M059J (cell line): ENCODE data around the gene KRTAP2-2. TPM values are rescaled to one million over a fixed set of nuclear protein-coding genes. Genes with fewer than 3 reads are reported as not detected.

Experiments used
- DNase-seq: peaks from one replicate; pipeline ENCODE4 v3.0.0-alpha.2; 2012; ENCODE audit warnings: low read depth
- total RNA-seq: library from RNA; depleted of rRNA; stranded (reverse); fragments of >200 nt; shearing (Covaris generic); gene quantifications from 2 replicates; pipeline ENCODE4 v1.2.3, GENCODE V29; 2014; rRNA removed

Gene KRTAP2-2
- total RNA-seq, 1 experiment from 2014 or later = not detected

DNA sequence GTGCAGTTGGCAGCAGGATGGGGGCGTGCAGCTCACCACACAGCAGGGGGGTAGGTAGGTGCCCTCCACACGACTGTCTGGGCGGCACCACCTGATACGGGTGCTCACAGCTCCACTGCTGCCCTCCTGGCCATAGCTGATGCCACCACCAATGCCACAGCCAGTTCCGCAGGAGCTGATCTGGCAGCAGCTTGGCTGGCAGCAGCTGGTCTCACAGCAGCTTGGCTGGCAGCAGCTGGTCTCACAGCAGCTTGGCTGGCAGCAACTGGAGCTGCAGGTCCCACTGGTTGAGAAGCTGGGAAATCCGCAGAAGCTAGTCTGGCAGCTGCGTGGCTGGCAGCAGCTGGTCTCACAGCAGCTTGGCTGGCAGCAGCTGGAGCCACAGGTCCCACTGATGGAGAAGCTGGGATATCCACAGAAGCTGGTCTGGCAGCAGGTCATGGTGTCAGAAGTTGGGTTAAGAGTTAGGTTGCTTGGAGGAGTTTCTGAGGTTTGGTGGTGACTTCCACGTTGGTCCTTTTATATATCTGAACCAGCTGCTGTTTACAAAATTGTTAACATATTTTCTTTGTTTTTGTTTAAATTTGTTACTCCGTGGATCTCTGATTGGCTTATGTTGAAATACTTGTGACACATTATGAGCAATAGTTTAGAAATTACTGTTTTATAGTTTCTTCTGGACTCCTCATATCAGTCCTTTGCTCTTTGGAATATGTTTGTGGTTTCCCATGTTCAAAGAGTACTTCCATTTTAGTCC, 28.1 kb downstream of the KRTAP2-2 start, which contains the start of gene KRTAP1-5:
Gene KRTAP1-5, minus strand, starts transcription at position 494 of the 757 bp plus-strand sequence. Its CDS starts 53 bp downstream, at position 441.
- DNase-seq = peak; percentile 89

DNA sequence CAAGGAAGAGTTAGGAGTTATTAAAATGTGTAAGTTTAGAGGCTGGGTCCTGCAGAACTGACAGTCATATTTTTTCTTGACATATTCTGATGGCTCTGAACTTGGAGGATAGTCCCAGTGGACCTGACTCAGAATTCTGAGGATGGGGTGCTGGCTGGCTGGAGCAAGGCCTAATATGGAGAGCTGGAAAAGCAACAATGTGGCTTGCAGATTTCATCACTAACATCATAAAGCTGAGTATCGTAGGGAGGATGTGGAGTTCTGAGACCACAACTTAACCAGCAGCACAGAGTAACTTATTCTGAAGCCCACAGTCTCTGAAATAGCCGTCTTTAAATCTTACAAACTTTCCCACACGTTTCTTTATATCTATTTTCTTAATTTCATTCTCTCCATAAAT, 30.3 kb downstream of the KRTAP2-2 start:
- DNase-seq = no peak

- DNase-seq = peak; percentile 75
Measured at GRCh38 chr17:41020336-41020735, 34.7 kb downstream of the KRTAP2-2 start.

DNA sequence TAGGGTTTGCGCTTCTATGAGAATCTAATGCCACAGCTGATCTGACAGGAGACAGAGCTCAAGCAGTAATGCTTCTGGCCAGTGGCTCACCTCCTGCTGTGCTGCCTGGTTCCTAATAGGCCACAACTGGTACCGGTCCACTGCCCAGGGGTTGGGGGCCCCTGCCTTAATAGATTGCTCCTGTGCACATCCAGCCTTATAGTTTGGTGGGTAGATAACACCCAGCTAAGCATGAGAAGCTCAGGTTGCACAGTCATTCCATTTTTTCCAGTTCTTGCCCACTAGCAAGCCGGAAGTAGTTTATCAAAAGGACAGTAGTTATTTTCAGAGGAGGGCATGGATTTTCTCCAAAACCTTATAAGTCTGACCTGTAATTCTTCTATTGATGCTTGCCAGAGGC, 35.6 kb downstream of the KRTAP2-2 start:
- no peak for DNase-seq

DNA sequence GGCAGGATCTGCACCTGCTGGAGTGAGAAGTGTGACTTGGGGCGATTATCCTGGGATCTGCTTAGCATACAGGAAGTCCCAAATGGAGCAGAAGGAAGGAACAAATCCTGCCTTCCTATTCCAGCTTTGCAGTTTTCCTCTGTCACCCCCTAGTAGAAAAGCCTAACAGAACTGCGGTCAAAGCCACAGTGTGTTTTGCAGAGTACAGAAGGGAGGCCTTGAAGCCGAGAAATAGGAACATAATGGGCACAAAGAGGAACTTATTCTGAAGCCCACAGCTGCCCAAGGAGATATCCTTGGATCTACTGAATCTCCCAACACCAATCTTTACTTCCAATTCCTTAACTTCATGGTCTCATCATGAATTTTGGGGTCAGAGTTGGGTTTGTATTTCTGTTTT, 36.5 kb downstream of the KRTAP2-2 start:
- no peak for DNase-seq

DNA sequence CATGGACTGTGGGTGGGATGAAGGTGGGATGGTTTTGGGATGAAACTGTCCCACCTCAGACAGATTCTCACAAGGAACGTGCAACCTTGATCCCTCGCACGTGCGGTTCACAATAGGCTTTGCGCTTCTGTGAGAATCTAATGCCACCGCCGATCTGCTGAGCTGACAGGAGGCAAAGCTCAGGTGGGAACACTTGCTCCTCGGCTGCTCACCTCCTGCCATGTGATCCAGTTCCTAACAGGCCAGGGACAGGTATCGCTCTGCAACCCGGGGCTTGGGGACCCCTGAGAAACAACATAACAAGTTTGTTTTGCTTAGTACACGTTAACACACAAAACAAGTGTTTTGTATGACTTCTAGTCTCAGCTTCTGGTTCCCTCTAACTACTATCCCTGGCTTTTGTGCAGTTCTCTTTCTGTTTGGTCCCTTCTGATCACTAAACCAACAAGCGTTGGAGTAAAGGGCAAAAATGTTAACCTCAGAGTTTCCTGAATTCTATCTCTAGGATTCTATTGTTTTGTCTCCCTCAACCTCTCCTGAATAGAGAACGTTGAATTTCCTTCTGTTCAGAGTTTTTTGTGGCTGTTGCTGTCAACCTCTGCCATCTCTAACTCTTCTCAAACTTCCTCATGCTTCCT, 38.3 kb downstream of the KRTAP2-2 start:
- DNase-seq = no peak

DNA sequence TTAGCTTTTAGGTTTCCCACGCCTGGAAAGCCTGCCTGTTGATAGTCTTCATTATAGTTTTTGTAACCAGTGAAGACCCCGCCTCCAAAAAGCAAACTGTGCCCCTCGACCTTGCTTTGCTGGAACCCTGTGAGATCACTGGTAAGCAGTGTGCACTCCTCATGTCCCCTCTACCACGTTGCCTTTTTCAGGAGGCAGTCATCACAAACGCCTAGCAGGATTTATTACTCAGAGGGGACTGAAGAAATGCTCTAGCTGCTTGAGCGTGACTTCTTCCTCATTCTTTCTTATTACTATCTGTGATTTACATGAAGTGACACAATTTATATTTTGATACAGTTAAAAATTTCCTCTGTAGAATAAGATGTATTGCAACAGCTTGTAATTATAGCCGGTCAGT, 39.6 kb downstream of the KRTAP2-2 start:
- DNase-seq = no peak

DNA sequence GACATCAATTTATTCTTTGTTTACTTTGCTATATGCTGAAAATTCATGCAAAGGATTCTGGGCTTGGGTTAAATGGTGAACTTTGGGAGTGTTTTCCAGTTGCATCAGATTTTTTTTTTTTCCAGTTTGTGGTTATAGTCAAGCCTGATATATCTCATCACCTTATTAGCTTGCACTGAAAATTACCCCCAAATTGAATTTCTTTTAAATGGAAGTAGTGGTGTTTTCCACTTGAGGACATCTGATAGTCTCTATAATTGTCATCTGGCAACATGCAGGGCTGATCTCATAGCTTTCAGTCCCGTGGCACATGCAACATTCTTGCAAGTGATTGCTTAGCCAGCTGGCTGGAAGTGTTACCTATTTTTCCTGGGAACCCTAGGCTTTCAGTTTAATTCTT, 41.4 kb downstream of the KRTAP2-2 start:
- peak; percentile 40 for DNase-seq

DNA sequence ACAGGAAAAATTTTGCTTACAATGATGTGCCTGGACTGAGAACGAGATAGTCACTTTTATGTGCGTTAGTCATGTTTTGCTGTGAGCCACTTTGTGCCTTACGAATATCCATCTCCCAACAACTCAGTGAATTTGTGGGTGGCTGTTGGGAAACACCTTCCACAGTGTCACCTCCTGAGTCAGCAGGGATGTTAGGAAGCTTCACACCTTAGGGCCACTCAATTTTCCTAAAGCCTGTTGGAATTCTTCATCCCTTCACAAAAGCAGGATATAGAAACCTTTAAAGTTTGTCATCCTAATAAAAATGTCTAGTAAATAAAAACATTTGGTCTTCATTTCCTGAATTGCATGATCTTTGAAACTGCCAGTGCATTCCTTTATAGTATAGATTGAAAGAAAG, 41.8 kb downstream of the KRTAP2-2 start:
- peak; percentile 68 for DNase-seq

GRCh38 chr17:41012326-41013120, 42.5 kb downstream of the KRTAP2-2 start:
- DNase-seq = no peak

- DNase-seq = no peak
Measured at GRCh38 chr17:41010441-41010840, 44.6 kb downstream of the KRTAP2-2 start.

DNA sequence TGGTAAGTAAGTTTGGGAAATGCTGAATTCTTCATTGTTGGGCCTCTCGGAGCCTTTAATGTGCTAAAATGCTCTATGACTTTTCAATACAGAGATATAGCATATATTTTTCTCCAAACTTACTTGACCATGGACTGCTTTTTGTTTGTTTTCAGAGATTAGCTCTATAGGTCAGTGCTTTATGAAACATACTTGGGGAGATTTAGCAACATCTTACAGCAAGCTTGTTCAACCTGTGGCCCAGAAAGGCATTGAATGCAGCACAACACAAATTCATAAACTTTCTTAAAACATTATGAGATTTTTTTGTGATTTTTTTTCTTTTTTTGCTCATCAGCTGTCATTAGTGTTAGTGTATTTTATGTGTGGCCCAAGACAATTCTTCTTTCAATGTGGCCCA, 45.1 kb downstream of the KRTAP2-2 start:
- no peak for DNase-seq

GRCh38 chr17:41009301-41009760, 45.7 kb downstream of the KRTAP2-2 start:
- DNase-seq = peak; percentile 34

- no peak for DNase-seq
Measured at GRCh38 chr17:41008811-41009210, 46.2 kb downstream of the KRTAP2-2 start, which contains the start of gene KRTAP3-1. Gene KRTAP3-1 (minus strand): TSS chr17:41009128. CDS start chr17:41009074, 54 bp downstream.

Other genes starting within 250 kb of the KRTAP2-2 start
- 42.0 and 66.9 TPM in 2 replicates for gene KRT10, start 232.6 kb downstream of the KRTAP2-2 start, total RNA-seq
- gene KRT12, start 188.0 kb downstream of the KRTAP2-2 start, total RNA-seq = not detected in 2 replicates
- 0.17 TPM in 1 of 2 replicates, not detected in the other for gene KRT20, start 170.0 kb downstream of the KRTAP2-2 start, total RNA-seq
- gene KRT23, start 117.6 kb downstream of the KRTAP2-2 start, total RNA-seq = not detected in 2 replicates
- gene KRT39, start 88.3 kb downstream of the KRTAP2-2 start, total RNA-seq = 0.20 TPM in 1 of 2 replicates, not detected in the other
- gene KRT40, start 70.9 kb downstream of the KRTAP2-2 start, total RNA-seq = not detected in 2 replicates
- 0.22 TPM in 1 of 2 replicates, not detected in the other for gene KRTAP3-3, start 61.1 kb downstream of the KRTAP2-2 start, total RNA-seq
- gene KRTAP3-2, start 55.3 kb downstream of the KRTAP2-2 start, total RNA-seq = not detected in 2 replicates
- gene KRTAP3-1, start 46.1 kb downstream of the KRTAP2-2 start, total RNA-seq = 0.64 and 0.71 TPM in 2 replicates
- gene KRTAP1-5, start 28.0 kb downstream of the KRTAP2-2 start, total RNA-seq = 3.2 and 5.7 TPM in 2 replicates
- gene KRTAP1-4, start 25.0 kb downstream of the KRTAP2-2 start, total RNA-seq = not detected in 2 replicates
- gene KRTAP1-3, start 20.4 kb downstream of the KRTAP2-2 start, total RNA-seq = not detected in 2 replicates
- not detected in 2 replicates for gene KRTAP1-1, start 13.8 kb downstream of the KRTAP2-2 start, total RNA-seq
- not detected in 2 replicates for gene KRTAP2-1, start 7.9 kb downstream of the KRTAP2-2 start, total RNA-seq
- 0.34 and 3.2 TPM in 2 replicates for gene KRTAP2-3, start 4.9 kb upstream of the KRTAP2-2 start, total RNA-seq
- gene KRTAP2-4, start 10.6 kb upstream of the KRTAP2-2 start, total RNA-seq = not detected in 2 replicates
- not detected in 2 replicates for gene KRTAP4-7, start 28.9 kb upstream of the KRTAP2-2 start, total RNA-seq
- gene KRTAP4-8, start 42.9 kb upstream of the KRTAP2-2 start, total RNA-seq = 0.10 TPM in 1 of 2 replicates, not detected in the other
- gene KRTAP4-16, start 47.0 kb upstream of the KRTAP2-2 start, total RNA-seq = not detected in 2 replicates
- gene KRTAP4-9, start 50.2 kb upstream of the KRTAP2-2 start, total RNA-seq = not detected in 2 replicates
- gene KRTAP4-11, start 63.1 kb upstream of the KRTAP2-2 start, total RNA-seq = not detected in 2 replicates
- not detected in 2 replicates for gene KRTAP4-12, start 69.0 kb upstream of the KRTAP2-2 start, total RNA-seq
- gene KRTAP4-6, start 85.3 kb upstream of the KRTAP2-2 start, total RNA-seq = not detected in 2 replicates
- gene KRTAP4-5, start 94.6 kb upstream of the KRTAP2-2 start, total RNA-seq = not detected in 2 replicates
- not detected in 2 replicates for gene KRTAP4-4, start 105.5 kb upstream of the KRTAP2-2 start, total RNA-seq
- gene KRTAP4-3, start 113.0 kb upstream of the KRTAP2-2 start, total RNA-seq = not detected in 2 replicates
- not detected in 2 replicates for gene KRTAP4-2, start 123.0 kb upstream of the KRTAP2-2 start, total RNA-seq
- not detected in 2 replicates for gene KRTAP4-1, start 129.7 kb upstream of the KRTAP2-2 start, total RNA-seq
- gene KRTAP9-1, start 134.7 kb upstream of the KRTAP2-2 start, total RNA-seq = not detected in 2 replicates
- not detected in 2 replicates for gene KRTAP9-2, start 171.4 kb upstream of the KRTAP2-2 start, total RNA-seq
- not detected in 2 replicates for gene KRTAP9-3, start 177.2 kb upstream of the KRTAP2-2 start, total RNA-seq
- not detected in 2 replicates for gene KRTAP9-8, start 182.8 kb upstream of the KRTAP2-2 start, total RNA-seq
- gene KRTAP9-4, start 194.5 kb upstream of the KRTAP2-2 start, total RNA-seq = not detected in 2 replicates
- gene KRTAP9-9, start 200.2 kb upstream of the KRTAP2-2 start, total RNA-seq = not detected in 2 replicates
- not detected in 2 replicates for gene KRTAP9-6, start 210.1 kb upstream of the KRTAP2-2 start, total RNA-seq
- not detected in 2 replicates for gene KRTAP9-7, start 220.5 kb upstream of the KRTAP2-2 start, total RNA-seq
- gene KRTAP29-1, start 247.6 kb upstream of the KRTAP2-2 start, total RNA-seq = not detected in 2 replicates